ENCODE data around the gene MIS12.

Gene MIS12

GRCh38 chr17:5500247-5500588 lies 13.9 kb downstream of the MIS12 start:
- DNase-seq (ENCODE audit: low read depth) = peak; percentile 21

GRCh38 chr17:5500589-5501391 lies 14.4 kb downstream of the MIS12 start:
- peak; percentile 91 for DNase-seq (ENCODE audit: low read depth)

GRCh38 chr17:5501685-5502084 lies 15.3 kb downstream of the MIS12 start:
- DNase-seq (ENCODE audit: low read depth) = no peak

DNA sequence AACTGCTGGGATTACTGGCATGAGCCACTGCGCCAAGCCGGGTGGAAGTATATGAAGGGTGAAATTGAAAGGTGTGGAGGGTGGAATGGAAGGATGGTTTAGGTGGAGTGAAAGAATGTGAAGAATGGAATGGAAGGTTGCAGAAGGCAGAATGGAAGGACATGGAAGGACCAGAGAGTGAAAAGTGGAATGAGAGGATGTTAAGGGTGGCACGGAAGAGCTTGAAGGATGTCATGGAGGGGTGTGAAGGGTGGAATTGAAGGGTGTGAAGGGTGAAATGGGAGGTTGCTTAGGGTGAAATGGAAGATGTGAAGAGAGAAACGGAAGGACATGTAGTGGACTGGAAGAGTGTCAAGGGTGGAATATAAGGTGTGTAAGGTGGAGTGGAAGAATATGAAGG lies 16.2 kb downstream of the MIS12 start:
- DNase-seq (ENCODE audit: low read depth) = no peak

- no peak for DNase-seq (ENCODE audit: low read depth)
Observed at GRCh38 chr17:5506307-5506706, 19.9 kb downstream of the MIS12 start.

DNA sequence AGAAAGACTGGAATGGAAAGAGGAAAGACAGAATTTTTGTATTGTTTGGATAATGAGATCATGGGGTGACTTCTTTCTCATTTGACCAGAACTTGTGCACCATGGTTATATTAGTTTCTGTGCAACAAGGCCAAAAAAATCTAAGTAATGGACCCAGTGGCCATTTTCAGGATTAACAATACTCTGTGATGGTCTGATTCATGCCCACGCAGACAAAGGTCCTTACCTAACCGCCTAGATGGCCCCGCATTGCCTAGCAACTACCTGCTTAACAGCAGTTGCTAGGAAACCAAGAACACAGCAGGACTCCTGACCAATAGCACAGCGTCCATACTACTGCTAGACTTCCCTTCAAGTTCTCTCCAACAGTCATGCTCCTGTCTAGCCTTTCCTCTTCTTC lies 22.4 kb downstream of the MIS12 start:
- DNase-seq (ENCODE audit: low read depth) = peak; percentile 59

DNA sequence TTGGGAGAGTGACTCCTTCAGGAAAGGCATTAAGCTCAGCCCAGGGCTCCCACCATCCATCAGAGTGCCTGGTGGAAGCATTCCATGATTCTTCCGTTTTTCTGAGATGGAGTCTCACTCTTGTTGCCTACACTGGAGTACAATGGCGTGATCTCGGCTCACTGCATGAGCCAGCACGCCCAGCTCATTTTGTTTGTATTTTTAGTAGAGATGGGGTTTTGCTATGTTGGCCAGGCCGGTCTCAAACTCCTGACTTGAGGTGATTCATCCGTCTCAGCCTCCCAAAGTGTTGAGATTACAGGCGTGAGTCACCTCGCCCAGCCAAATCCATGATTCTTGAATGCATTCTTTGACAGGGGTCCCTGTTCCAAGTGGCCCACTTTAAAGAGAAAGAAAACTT lies 23.1 kb downstream of the MIS12 start:
- peak; percentile 88 for DNase-seq (ENCODE audit: low read depth)

GRCh38 chr17:5510771-5511170 lies 24.4 kb downstream of the MIS12 start:
- DNase-seq (ENCODE audit: low read depth) = no peak

- DNase-seq (ENCODE audit: low read depth) = no peak
Observed at GRCh38 chr17:5511401-5512225, 25.2 kb downstream of the MIS12 start.

GRCh38 chr17:5513628-5514027 lies 27.3 kb downstream of the MIS12 start:
- no peak for DNase-seq (ENCODE audit: low read depth)

DNA sequence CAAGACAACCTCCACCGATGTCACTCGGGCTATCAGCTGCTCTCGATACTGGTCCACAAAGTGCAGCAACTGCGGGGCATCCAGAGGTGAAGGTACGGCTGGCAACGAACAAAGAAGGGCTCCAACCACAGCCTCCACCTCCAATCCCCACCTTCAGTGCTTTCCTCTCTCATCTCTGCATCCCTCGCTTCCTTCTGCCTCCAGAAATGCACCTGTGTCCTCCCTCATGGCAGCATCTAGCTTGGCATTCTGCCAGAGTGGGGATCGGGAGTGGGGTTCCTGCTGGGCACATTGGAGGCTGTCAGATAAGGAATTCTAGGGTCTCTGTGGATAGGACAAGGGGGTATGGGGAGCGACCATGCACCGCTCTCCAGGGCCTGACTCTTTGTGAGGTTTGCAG lies 28.6 kb downstream of the MIS12 start:
- DNase-seq (ENCODE audit: low read depth) = no peak

GRCh38 chr17:5516060-5516792 lies 29.9 kb downstream of the MIS12 start:
- DNase-seq (ENCODE audit: low read depth) = peak; percentile 100

DNA sequence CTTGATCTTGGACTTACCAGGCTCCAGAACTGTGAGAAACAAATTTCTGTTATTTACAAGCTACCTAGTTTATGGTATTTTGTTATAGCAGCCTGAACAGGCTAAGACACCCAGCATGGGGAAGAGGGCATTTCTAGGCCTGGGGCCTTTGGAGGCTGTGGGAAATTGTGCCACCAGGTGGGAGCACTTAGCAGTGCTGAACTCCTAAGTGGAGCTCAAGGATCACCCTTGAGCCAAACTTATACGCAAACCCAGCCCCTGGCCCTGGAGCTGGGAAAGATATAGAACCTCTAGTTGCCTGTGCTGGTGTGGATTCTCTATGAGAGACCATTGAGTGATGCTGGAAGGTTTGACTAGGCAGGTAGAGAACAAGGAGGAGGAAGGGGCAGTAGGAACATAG lies 36.1 kb downstream of the MIS12 start:
- peak; percentile 14 for DNase-seq (ENCODE audit: low read depth)

GRCh38 chr17:5523249-5523648 lies 36.9 kb downstream of the MIS12 start:
- no peak for DNase-seq (ENCODE audit: low read depth)

GRCh38 chr17:5526821-5527598 lies 40.6 kb downstream of the MIS12 start:
- peak; percentile 98 for DNase-seq (ENCODE audit: low read depth)

- DNase-seq (ENCODE audit: low read depth) = no peak
Observed at GRCh38 chr17:5527601-5528250, 41.4 kb downstream of the MIS12 start.

DNA sequence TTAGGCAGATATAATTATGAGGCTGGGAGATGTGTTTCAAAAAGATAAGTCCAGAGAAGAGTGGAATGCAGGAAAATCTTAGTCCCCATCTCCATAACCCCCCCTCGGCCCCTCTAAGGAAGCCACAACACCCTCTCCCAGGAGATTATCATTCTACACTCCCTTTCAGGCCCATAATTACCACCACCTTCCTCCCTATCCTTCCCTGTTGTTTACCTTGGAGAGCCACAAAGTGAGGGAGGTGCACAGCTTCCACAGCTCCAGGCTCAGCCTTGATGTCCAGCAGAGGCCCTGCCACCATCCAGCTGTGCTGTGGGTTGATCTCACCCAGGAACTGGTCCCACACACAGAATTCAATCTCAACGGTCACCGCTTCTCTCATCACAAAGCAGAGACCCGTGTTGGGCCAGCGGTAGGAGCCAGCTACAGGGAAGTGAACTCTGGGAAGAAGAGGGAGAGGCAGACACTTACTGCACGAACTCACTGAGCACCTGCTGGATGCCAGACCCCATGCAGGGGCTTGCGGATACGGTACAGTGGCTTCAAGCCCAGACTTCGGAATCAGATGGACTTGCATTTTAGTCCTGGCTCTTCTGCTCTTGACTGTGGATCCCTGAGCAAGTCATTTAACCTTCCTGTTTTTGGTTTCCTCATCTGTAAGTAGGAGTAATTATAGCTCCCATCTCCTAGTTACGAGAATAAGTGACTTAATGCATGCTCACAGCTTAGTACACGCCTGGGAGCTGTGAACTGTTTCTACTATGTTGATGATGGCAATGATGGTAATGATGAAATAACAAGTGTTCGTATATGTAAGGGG lies 44.1 kb downstream of the MIS12 start:
- DNase-seq (ENCODE audit: low read depth) = no peak

- no peak for DNase-seq (ENCODE audit: low read depth)
Observed at GRCh38 chr17:5531085-5531418, 44.7 kb downstream of the MIS12 start.

DNA sequence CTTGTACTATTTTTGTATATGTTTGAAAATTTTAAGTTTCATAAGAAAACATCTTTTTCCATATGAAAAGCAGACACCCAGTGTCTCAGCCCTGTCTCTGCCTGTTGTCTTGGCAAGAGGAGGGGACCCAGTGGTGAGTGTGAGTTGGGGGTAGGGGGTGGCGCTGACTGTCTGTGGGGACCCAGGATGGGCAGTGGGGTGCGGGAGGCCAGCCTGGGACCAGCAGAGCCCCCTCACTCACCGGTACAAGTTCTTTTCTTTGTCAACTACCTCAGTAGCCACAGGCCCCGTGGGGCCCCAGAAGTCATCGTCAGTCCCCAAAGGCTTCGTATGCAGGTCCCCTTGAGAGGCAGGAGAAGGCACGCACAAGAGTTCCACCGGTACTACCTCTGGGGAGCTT lies 46.2 kb downstream of the MIS12 start:
- DNase-seq (ENCODE audit: low read depth) = no peak

DNA sequence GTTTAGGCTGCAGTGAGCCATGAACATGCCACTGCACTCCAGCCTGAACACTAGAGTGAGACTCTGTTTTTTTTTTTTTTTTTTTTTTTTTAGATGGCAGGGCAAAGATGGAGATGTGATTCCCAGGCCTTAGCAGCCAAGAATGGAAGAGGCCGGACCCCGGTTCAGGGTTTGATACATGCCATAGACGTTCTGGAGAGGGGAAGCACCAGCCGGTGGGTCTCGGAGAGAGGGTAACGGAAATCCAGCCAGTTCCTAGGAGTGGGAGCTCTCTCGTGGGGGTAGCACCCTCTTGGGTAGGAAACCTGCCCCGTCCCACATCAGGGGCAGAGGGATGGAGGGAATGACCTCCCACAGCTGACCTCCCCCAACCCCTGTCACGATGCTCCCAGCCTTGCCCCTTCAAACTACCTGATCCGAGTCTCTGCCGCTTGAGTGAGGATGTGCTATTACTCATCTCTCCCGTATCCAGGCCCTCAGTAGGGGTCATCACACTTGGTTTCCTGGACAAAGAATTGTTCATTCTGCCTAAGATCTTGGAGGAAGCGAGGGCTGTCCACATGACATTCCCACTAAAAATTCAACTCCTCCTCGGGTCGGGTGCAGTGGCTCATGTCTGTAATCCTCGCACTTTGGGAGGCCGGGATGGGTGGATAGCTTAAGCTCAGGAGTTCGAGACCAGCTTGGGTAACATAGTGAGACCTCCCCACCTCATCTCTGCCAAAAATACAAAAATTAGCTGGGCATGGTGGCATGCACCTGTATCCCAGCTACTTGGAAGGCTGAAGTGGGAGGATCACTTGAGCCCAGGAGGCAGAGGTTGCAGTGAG lies 47.3 kb downstream of the MIS12 start:
- peak; percentile 68 for DNase-seq (ENCODE audit: low read depth)
